ENCODE results near the gene EXOC6B. TPM values are rescaled to one million over a fixed set of nuclear protein-coding genes. Genes with fewer than 3 reads are reported as not detected.
"Not testable (repeated sequence)": the region's sequence is repeated elsewhere in the genome, so short reads cannot be mapped to it uniquely, and the experiment has no call there.

The EXOC6B gene
- total RNA-seq, 2 experiments from 2014 or later: 16.9 to 17.5 TPM

DNA sequence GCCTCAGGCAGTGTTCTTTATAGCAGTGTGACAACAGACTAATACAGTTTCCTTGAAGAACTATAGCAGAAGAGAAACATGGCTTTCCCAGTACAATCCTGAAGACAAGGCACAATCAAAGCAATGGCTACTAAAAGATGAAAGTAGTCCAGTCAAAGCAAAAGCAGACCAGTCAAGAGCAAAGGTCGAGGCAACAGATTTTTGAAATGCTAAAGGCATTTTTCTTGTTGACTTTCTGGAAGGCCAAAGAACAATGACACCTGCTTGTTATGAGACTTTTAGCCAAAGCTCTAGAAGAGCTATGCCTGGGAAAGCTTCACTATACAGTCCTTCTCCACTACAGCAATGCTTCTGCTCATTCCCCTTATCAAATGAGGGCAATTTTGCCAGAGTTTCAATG lies 269.9 kb downstream of the EXOC6B start:
- no peak for ATAC-seq (ENCODE audit: poor library complexity)
- Histone ChIP-seq H3K36me3 (ENCODE audit: insufficient read depth, low read length) (peaks cover 4% of the 10 kb centered on the region), H3K9me3 (ENCODE audit: control insufficient read depth in 1 of 2, insufficient read depth in 1 of 2, low read length in 2 of 2) (no peaks in the 10 kb centered on the region), H3K4me1 (ENCODE audit: insufficient read depth, low read length) (no peaks in the 10 kb centered on the region), H3K27ac (ENCODE audit: low read depth in 1 of 2, low read length in 2 of 2) (no peak overlapping the region), H3K4me3 (ENCODE audit: low read length) (no peak overlapping the region), H3K27me3 (ENCODE audit: control insufficient read depth in 1 of 2, insufficient read depth in 2 of 2, low read length in 2 of 2) (no peaks in the 10 kb centered on the region)
- intact Hi-C loops (cut with DNase I, micrococcal nuclease): no loop called here
- ChIA-PET CTCF (no interaction called here), POLR2A (no interaction called here)
- H3K4me3 Mint-ChIP-seq: no peak overlapping the region
- DNase-seq: no peak
- TF ChIP-seq, protein P1, sequence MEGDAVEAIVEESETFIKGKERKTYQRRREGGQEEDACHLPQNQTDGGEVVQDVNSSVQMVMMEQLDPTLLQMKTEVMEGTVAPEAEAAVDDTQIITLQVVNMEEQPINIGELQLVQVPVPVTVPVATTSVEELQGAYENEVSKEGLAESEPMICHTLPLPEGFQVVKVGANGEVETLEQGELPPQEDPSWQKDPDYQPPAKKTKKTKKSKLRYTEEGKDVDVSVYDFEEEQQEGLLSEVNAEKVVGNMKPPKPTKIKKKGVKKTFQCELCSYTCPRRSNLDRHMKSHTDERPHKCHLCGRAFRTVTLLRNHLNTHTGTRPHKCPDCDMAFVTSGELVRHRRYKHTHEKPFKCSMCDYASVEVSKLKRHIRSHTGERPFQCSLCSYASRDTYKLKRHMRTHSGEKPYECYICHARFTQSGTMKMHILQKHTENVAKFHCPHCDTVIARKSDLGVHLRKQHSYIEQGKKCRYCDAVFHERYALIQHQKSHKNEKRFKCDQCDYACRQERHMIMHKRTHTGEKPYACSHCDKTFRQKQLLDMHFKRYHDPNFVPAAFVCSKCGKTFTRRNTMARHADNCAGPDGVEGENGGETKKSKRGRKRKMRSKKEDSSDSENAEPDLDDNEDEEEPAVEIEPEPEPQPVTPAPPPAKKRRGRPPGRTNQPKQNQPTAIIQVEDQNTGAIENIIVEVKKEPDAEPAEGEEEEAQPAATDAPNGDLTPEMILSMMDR (IDR thresholded peaks at IDR 0.05): no peak
- peaks cover 1% of the 10 kb centered on the region for H3K9me3 Mint-ChIP-seq
- H3K27me3 Mint-ChIP-seq: no peaks in the 10 kb centered on the region
- H3K27ac Mint-ChIP-seq: no peak overlapping the region
- H3K4me1 Mint-ChIP-seq (ENCODE audit: low read depth): no peaks in the 10 kb centered on the region
- H3K36me3 Mint-ChIP-seq (ENCODE audit: low read depth): peaks cover 60% of the 10 kb centered on the region

DNA sequence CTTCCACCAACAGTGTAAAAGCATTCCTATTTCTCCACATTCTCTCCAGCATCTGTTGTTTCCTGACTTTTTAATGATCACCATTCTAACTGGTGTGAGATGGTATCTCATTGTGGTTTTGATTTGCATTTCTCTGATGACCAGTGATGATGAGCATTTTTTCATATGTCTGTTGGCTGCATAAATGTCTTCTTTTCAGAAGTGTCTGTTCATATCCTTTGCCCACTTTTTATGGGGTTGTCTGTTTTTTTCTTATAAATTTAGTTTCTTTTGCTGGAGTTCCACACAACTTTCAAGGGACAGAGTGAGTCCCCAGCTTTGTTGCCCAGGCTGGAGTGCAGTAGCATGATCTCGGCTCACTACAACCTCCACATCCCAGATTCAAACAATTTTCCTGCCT lies 270.5 kb downstream of the EXOC6B start:
- ATAC-seq (ENCODE audit: poor library complexity); H3K27me3 Mint-ChIP-seq; H3K4me1 ChIP-seq (ENCODE audit: insufficient read depth, low read length); DNase-seq; H3K27ac ChIP-seq (ENCODE audit: low read depth in 1 of 2, low read length in 2 of 2); H3K4me1 Mint-ChIP-seq (ENCODE audit: low read depth); H3K9me3 Mint-ChIP-seq; H3K27me3 ChIP-seq (ENCODE audit: control insufficient read depth in 1 of 2, insufficient read depth in 2 of 2, low read length in 2 of 2); H3K4me3 ChIP-seq (ENCODE audit: low read length); H3K9me3 ChIP-seq (ENCODE audit: control insufficient read depth in 1 of 2, insufficient read depth in 1 of 2, low read length in 2 of 2); CTCF ChIA-PET; intact Hi-C loops (cut with DNase I, micrococcal nuclease); H3K27ac Mint-ChIP-seq; POLR2A ChIA-PET; H3K36me3 ChIP-seq (ENCODE audit: insufficient read depth, low read length); H3K4me3 Mint-ChIP-seq: not testable (repeated sequence)
- H3K36me3 Mint-ChIP-seq (ENCODE audit: low read depth): peaks cover 60% of the 10 kb centered on the region

DNA sequence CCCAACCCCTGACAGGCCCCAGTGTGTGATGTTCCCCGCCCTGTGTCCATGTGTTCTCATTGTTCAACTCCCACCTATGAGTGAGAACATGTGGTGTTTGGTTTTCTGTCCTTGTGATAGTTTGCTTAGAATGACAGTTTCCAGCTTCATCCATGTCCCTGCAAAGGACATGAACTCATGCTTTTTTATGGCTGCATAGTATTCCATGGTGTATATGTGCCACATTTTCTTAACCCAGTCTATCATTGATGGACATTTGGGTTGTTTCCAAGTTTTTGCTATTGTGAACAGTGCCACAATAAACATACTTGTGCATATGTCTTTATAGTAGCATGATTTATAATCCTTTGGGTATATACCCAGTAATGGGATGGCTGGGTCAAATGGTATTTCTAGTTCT lies 270.9 kb downstream of the EXOC6B start:
- DNase-seq; H3K27me3 ChIP-seq (ENCODE audit: control insufficient read depth in 1 of 2, insufficient read depth in 2 of 2, low read length in 2 of 2); H3K27ac ChIP-seq (ENCODE audit: low read depth in 1 of 2, low read length in 2 of 2); H3K27ac Mint-ChIP-seq; CTCF ChIA-PET; H3K4me1 ChIP-seq (ENCODE audit: insufficient read depth, low read length); H3K9me3 Mint-ChIP-seq; H3K9me3 ChIP-seq (ENCODE audit: control insufficient read depth in 1 of 2, insufficient read depth in 1 of 2, low read length in 2 of 2); ATAC-seq (ENCODE audit: poor library complexity); H3K36me3 ChIP-seq (ENCODE audit: insufficient read depth, low read length); POLR2A ChIA-PET; H3K4me3 Mint-ChIP-seq; H3K27me3 Mint-ChIP-seq; H3K4me3 ChIP-seq (ENCODE audit: low read length); H3K4me1 Mint-ChIP-seq (ENCODE audit: low read depth); intact Hi-C loops (cut with DNase I, micrococcal nuclease): not testable (repeated sequence)
- peaks cover 59% of the 10 kb centered on the region for H3K36me3 Mint-ChIP-seq (ENCODE audit: low read depth)

DNA sequence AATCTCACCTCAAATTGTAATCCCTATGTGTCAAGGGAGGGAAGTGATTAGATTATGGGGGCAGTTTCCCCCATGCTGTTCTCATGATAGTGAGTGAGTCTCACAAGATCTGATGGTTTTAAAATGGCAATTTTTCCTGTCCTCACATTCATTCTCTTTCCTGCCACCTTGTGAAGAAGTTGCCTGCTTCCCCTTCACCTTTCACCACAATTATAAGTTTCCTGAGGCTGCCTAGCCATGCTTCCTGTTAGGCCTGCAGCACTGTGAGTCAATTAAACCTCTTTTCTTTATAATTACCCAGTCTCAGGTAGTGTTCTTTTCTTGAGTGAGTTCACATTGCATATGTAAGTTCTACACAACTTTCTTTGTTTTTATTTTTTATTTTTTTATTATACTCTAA lies 271.5 kb downstream of the EXOC6B start:
- ChIA-PET CTCF (no interaction called here), POLR2A (no interaction called here)
- TF ChIP-seq, protein P1 (IDR thresholded peaks at IDR 0.05): no peak
- H3K36me3 ChIP-seq (ENCODE audit: insufficient read depth, low read length): peaks cover 4% of the 10 kb centered on the region
- H3K9me3 ChIP-seq (ENCODE audit: control insufficient read depth in 1 of 2, insufficient read depth in 1 of 2, low read length in 2 of 2): no peaks in the 10 kb centered on the region
- no peak overlapping the region for H3K4me3 ChIP-seq (ENCODE audit: low read length)
- peaks cover 4% of the 10 kb centered on the region for H3K9me3 Mint-ChIP-seq
- no peak overlapping the region for H3K27ac ChIP-seq (ENCODE audit: low read depth in 1 of 2, low read length in 2 of 2)
- H3K27me3 ChIP-seq (ENCODE audit: control insufficient read depth in 1 of 2, insufficient read depth in 2 of 2, low read length in 2 of 2): no peaks in the 10 kb centered on the region
- DNase-seq: no peak
- no peak overlapping the region for H3K27ac Mint-ChIP-seq
- intact Hi-C loops (cut with DNase I, micrococcal nuclease): no loop called here
- no peak overlapping the region for H3K4me3 Mint-ChIP-seq
- no peak for ATAC-seq (ENCODE audit: poor library complexity)
- peaks cover 54% of the 10 kb centered on the region for H3K36me3 Mint-ChIP-seq (ENCODE audit: low read depth)
- H3K4me1 ChIP-seq (ENCODE audit: insufficient read depth, low read length): no peaks in the 10 kb centered on the region
- no peaks in the 10 kb centered on the region for H3K4me1 Mint-ChIP-seq (ENCODE audit: low read depth)
- H3K27me3 Mint-ChIP-seq: no peaks in the 10 kb centered on the region
